HK-2 (cell line): ENCODE data around the gene SRRM3.
"Not testable (repeated sequence)": the region's sequence is repeated elsewhere in the genome, so short reads cannot be mapped to it uniquely, and the experiment has no call there.

Experiments
- DNase-seq: peaks from one replicate; pipeline ENCODE4 v3.0.0-alpha.2; 2018; ENCODE audit not compliant: unreplicated experiment

Gene SRRM3

DNA sequence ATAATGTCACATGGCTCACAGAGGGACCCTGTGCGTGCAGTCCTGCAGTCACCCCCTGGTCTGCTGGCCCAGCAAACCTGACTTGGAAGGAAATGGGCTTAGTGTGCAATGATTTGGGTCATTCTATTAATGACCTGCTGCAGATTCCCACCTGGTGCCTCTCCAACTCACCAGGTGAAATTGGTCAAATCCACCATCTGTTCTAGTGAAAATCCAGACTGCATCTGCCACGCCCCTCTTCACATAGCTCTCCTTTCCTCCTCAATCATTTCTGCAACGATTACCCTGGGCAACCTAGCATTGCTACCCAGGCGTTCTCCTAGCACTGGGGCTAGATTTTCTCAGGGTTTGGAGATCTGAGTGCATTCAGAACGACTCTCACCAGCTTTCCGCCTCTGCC lies 29.4 kb downstream of the SRRM3 start:
- DNase-seq = no peak

DNA sequence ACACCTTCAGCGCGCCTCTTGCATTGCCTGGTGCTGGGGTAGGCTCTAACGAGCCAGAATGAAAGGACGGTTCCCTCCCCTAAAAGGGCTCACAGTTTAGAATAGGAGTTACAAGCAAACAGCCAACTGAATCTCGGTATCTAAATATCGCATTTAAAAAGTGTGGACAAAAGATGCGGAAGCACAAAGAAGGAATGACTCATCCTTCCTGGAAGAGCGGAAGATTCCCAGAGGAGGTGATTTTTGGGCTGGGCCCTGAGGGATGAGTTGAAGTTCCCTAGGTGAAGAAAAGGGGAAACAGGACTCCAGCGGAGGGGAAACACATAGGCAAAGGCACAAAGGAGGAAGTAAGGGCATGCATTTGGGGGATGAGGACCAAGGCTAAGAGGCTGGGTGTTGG lies 29.9 kb downstream of the SRRM3 start:
- DNase-seq = no peak

DNA sequence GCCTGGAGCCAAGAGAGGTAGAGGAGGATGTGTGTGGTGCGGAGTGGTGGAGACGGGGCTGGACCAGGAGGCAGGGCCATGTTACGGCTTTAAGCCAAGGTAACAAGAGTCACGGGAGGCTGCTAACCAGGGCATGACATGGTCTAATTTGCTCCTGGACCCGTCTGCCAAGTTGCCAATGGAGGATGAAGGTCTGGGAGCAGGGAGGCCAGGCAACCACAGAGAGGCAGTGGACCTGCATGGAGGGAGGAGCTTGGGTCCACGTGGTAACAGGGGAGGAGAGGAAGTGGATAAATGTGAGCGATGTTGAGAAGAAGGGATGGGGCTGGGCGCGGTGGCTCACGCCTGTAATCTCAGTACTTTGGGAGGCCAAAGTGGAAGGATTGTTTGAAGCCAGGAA lies 31.0 kb downstream of the SRRM3 start:
- no peak for DNase-seq

DNA sequence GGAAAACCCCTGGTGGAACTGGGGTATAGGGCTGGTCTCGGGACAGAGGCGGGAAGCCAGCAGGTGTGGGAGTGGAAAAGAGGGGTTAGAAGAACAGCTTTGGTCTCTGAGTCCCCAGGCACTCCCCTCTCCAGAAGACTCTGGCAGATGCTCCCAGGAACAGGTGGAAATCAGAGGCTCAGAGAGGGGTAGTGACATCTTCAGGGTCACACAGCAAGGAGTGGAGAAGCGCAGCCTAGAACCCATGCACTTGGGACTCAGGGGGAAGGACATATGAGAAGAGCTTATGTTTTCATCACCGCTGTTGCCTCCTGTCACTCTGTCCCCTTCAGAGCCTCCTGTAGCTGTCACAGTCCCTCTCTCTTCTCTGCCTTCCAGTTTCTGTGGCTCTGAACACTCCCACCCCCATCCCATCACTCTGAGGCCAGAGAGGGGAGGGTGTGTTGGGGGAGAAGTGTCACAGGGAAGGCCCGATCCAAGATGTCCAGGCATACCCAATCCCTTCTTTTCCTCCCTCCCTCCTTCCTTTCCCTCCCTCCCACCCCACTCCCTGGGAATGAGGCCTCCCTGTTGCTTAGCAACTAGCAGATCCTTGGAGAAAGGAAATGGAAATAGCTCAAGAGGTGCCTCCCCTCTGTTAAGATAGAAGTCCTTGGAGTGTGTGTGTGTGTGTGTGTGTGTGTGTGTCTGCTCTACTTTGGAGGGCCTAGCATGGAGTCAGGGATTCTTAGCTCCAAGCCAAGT lies 32.0 kb downstream of the SRRM3 start:
- no peak for DNase-seq

DNA sequence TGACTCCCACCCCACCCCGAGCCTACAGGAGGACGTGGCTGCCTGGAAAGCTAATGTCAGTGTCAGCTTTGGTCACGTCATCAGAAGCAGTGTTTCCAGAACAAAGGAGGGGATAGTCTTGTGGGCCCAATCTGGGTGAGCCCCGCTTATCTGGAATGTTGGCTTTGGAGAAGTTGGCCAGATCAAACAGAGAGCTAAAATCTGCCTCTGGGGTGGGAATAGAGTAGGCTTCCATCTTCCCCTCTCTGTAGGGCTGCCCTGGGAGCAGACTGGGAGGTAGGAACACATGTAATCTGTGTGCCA lies 32.5 kb downstream of the SRRM3 start:
- DNase-seq = no peak

DNA sequence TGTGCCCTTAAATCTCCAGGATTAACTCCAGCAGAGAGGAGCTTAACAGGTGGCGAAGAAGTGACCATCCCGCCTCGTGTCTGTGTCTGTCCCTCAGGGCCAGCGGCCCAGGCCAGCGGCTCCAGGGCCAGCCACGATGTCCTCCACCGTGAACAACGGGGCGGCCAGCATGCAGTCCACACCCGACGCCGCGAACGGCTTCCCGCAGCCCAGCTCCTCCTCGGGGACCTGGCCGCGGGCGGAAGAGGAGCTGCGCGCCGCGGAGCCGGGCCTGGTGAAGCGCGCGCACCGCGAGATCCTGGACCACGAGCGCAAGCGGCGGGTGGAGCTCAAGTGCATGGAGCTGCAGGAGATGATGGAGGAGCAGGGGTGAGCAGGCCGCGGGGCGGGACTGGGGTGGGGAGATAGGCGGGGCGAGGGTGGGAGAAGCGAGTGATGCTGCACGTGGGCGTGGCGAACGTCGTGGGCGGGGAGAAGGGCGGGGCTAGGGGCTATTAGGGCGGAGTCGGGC lies 33.3 kb downstream of the SRRM3 start:
- DNase-seq = peak; percentile 88

DNA sequence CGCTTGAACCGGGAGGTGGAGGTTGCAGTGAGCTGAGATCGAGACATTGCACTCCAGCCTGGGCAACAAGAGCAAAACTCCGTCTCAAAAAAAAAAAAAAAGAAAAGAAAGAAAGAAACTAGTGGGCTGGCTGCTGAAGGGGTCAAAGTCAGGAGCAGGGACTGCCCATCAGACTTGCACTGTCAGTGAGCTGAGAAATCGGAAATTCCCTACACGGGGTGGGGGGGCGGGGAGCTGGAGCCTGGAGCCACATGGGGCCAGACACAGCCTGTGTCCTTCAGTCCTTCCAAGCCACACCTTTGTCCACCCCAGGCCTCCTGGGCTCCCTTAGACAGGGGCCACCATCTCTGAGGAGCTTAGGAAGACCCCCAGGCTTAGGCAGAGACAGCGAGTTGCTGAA lies 34.5 kb downstream of the SRRM3 start:
- DNase-seq = peak; percentile 37

DNA sequence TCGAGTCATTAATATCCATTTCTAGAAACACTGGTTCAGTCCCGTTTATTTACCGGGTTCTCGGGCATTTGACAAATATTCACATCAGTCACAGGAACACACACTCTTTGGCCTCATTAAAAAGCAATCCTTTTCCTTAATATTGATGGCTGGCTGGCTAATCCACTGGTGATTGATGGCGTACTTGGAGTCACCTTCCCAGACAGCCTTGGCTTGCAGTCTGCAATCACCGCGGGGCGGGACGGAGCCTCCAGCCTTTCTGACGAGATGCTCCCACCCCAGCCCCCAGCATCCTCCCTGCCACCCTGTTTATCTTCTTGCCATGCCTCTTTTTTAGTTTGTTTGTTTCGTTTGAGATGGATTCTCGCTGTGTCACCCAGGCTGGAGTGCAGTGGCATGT lies 36.6 kb downstream of the SRRM3 start:
- no peak for DNase-seq

DNA sequence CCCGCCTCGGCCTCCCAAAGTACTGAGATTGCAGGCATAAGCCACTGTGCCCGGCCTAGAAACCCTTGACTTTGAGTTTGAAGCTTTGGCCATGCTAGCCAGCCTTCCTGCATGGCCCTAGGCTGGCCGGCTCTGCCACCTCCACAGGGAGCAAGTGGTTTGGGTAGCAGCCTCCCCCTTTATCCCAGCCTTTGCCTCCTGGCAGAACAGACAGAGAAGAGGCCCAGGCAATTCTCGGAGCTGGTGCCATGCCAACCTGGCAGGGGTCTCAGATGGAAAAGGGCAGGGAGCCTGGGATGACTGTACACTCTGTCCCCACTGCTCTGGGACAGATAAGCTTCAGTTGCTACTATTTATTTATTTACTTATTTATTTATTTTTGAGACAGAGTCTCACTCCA lies 39.4 kb downstream of the SRRM3 start:
- no peak for DNase-seq

DNA sequence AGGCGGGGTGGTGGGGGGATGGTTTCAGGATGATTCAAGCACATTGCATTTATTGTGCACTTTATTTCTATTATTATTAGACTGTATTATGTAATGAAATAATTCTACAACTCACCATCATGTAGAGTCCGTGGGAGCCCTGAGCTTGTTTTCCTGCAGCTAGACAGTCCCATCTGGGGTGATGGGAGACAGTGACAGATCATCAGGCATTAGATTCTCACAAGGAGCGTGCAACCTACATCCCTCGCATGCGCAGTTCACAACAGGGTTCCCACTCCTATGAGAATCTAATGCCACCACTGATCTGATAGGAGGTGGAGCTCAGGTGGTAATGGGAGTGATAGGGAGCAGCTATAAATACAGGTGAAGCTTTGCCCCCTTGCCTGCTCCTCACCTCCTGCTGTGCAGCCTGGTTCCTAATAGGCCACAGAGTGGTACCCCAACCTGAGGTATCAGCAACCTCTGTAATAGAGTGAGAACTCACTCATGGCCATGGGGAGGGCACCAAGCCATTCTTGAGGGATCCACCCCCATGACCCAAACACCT lies 40.9 kb downstream of the SRRM3 start:
- not testable (repeated sequence) for DNase-seq

DNA sequence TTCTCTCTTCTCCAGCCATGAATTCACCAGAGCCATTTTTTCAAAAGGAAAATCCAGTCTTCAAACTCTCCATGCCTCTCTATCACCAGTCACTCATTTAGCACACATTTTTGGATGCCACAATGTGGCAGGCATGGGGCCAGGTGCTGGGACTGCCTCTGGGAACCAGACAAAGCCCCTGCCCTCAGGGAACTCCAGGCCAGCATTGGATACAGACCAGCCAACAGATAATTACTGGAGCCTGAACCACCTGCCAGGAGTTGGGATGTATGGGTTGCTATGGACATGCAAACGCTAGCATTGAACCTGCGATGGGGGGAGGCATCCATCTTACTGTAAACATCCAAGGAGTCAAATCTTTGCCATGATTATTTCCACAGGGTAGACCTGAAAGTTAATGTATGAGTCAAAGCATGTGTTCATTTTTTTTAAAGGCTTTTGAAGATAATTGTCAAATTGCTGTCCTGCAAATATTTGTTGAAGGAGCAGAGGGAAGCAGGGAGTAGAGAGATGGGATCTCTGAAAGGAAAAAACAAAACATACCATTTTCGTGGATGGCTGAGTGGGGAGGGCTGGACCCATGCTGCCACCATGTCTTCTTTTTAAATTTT lies 43.2 kb downstream of the SRRM3 start:
- DNase-seq = no peak

DNA sequence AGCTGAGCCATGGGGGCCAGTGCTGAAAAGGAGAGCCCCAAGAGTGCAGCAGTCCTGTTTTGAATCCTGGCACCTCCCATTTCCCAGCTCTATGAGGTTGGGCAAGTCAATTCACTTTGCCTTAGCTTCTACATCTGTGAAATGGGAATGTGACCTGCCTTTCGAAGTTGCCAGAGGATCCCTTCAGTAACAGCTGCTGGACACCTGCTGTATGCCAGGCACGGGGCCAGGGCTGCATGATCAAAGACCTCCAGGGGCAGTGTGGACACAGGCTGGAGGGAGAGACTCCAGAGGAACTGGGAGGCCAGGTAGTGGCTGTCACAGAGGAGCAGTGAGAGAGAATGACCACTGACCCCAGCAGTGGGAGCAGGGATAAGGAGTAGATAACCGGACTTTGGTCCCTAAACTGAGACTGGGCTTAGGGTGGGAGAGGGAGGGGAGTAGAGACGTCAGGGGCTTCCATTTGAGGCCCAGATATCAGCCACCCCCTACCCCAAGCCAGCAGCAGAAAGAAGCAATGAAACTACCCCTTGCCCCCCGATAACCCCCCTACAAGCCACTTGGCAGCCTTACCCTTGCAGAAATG lies 45.2 kb downstream of the SRRM3 start:
- no peak for DNase-seq

DNA sequence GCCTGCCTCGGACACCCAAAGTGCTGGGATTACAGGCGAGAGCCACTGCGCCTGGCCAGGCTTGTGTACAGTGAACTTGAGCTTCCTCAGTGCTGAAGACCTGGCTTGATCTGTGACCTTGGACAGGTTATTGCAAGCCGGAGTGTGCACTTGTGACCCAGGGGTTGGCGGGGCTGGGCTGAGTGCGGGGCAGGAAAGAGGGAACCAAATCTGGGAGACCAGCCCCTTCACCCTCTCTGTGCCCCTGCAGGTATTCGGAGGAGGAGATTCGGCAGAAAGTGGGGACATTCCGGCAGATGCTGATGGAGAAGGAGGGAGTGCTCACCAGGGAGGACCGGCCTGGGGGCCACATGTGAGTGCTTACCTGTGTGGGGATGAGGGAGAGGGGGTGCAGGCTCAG lies 46.2 kb downstream of the SRRM3 start:
- DNase-seq = no peak

DNA sequence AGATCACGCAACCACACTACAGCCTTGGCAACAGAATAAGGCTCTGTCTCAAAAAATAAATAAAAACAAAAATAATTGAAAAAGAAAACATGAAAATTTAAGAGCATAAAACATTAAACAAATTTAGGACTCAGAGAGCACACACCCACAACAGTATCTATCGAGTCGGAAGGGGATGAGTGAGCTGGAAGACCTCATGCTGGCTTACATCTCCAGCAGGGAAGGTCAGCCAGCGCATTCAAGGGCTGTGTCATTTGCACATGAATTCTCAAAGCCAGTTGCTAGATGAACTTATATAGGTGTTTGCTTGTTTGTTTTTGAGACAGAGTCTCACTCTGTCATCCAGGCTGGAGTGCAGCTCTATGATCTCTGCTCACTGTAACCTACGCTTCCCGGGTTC lies 50.3 kb downstream of the SRRM3 start:
- no peak for DNase-seq

DNA sequence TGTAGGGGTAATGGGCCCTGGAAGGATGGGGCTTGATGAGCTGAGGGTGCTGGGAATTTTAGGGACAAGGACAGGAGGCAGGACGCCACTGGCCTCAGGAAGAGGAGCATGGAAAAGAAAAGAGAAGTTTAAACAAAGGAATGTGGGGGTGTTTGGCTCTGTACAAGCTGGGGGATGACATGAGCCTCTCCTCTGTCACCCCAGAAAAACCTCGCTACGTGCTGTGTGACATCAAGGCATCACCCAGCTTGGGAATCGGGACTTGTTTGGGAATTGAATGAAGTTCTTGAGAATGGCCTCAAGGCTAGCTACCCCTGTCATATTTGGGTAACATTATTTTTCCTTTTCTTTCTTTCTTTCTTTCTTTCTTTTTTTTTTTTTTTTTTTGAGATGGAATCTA lies 53.1 kb downstream of the SRRM3 start:
- no peak for DNase-seq

DNA sequence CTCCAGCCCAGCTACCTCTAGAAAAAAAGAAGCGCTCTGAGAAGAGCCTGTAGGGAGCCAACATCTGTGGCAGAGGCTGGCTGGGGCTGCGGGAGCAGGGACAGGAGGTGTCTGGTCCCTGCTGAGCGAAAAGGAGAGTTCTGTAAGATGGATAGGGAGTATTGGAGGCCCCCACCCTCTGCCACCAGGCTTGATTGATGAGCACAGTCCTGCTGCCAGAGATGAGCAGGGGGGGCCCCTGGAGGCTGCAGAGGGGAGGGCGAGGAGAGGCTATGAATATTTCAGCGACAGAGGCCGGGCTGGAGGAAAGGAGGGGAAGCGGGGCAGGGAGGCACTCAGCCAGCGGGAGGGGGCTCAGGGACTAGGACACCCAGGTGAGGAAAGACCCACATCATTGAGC lies 56.3 kb downstream of the SRRM3 start:
- DNase-seq = no peak

DNA sequence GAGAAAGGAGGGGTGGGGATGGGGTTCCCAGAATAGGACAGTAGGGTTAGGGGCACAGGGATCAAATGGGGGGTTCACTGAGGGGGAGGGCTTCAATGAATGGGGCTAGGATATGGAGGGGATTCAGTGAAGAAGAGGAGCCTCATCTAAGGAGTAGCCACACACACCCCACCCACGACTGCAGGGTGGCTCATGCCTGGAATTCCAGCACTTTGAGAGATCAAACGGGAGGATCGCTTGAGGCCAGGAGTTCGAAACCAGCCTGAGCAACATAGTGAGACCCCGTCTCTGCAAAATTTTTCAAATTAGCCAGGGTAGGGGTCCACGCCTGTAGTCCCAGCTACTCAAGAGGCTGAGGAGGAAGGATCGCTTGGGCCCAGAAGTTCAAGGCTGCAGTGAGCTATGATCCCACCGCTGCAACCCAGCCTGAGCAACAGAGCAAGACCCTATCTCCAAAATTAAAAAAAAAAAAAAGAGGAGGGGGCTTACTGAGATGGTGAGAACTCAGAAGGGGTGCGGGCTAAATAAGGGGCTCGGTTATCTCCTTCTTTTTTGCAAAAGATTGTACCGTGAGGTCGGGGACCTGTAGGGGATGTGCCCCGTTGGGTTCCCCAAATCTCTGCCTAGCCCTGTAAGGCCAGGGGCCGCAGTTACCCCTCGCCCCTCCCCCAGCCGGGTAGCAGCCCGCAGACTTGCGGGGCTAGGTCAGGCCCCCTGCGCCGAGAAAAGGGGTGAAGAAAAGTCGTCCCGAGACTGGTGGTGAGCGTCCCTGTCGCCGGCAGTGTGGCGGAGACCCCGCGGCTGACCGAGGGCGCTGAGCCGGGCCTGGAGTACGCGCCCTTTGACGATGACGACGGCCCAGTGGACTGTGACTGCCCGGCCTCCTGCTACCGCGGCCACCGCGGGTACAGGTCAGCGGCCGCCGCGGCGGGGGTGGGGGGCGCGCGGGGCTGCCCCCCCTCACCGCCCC lies 57.7 kb downstream of the SRRM3 start:
- peak; percentile 42 for DNase-seq

DNA sequence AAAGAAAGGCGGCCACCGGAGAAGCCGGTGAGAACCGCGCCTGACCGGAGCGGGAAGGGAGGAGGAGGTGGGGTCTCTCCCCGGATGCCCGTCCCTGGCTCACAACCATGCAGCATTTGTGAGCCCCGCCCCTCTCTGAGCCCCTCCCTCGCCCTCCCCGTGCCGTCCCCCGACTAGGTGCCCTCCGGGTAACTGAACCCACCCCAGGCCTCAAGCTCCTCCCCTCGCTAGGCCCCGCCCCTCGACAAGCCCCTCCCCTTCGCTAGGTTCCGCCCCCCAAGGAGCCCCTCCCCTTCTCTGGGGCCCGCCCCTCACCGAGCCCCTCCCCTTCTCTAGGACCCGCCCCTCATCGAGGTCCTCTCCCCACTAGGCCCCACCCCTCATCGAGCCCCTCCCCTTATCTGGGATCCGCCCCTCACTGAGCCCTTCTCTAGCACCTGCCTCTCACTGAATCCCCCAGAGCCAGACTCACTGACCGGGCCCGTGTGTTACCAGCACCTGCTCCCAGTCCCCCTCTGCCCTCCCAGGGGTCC lies 58.5 kb downstream of the SRRM3 start:
- DNase-seq = peak; percentile 65

DNA sequence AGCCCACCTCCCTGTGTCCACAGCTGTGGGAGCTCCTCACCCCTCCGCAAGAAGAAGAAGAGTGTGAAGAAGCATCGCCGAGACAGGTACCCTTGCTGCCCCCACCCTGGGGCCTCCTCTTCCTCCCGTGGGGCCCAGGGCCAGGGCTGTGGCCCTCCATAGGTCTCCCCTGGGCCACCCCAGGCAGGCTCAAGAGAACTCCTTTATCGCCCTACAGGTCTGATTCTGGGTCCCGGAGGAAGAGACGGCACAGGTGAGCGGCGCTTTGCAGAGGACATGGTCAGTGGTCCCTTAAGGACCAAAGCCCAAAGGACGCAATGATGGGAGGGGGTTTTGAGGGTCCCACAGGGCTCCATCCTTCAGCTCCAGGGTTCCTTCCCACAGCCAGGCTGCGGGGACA lies 59.6 kb downstream of the SRRM3 start:
- DNase-seq = no peak

DNA sequence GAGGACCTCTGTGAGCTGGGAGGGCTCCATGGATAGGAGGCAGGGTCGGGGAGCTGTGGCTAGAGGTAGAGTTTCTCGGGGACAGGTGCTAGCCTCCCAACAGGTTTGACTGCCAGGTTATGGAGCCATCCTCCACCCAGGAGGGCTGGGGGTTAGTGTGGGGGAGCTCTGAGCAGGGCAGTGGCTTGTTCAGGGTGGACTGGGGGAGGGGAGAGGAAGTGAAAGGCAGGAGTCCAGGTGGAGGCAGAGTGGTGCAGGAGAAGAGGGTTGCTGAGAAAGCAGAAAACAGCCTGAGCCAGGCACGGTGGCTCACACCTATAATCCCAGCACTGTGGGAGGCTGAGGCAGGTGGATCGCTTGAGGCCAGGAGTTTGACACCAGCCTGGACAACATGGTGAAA lies 60.2 kb downstream of the SRRM3 start:
- DNase-seq = no peak

DNA sequence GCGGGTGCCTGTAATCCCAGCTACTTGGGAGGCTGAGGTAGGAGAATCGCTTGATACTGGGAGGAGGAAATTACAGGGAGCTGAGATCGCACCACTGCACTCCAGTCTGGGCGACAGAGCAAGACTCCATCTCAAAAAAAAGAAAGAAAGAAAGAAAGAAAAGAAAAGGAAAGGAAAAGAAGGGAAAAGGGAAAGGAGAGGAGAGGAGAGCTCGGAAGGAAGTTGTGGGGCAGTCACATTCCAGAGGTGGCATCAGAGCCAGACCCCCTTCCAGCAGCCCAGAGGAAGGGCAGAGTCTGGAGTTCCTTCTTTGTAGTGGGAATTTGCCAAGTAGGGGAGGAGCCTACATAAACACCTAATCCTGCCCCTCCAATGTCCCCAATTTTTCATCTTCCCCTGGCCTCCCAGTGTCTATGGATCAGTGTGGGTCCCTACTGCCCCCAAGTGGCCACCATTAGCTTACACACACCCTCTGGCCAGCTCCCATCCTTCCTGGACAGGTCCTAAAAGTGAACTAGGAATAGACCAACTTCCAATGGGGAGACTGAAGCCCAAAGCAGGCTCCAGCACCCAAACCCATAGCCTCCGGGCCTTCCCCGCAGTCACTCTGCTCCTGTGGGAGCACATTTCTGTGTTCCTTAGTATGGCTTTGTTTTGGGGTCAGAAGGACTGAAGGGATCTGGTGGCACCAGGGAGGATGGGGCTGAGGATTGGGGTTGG lies 61.1 kb downstream of the SRRM3 start:
- DNase-seq = peak; percentile 64
